GM12873 (cell line): ENCODE results near the gene PTGDR2.

Source experiments
- TF ChIP-seq, protein P1 (sequence below): IDR thresholded peaks from 2 replicates; pipeline ENCODE4 v1.5.1; 2012; ENCODE audit warnings: low read depth, mild to moderate bottlenecking, moderate library complexity, low read length, control low read depth; ENCODE audit not compliant: insufficient read depth; ENCODE audit errors: missing control alignments

Gene PTGDR2

DNA sequence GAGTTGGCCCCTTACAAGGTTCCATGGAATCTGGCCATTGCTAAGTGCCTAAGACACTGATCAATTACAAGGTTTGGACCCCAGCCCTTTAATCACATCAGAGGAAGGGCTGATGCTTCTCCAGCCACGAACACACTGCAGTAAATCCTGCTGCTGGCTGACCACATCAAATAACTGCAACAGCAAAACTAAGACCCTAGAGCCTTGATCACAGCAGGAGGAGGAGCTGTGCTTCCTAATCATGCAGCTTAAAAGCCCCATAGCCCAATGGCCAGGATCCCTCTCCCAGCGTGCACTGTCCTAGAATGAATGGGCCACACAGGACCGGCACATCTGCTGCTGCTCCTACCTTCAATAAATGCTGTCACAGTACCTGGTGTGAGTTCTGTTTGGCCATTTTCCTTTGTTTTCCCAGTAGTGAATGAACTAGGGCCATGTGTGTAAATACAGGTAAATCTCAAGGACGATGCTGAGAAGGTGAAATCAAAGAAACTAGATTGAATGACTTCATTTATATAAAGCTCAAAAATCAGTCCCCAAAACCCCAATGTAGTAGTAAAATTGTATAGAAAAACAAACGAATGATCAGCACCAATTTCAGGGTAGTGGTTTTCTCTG lies 24.3 kb upstream of the PTGDR2 start:
- TF ChIP-seq, protein P1, sequence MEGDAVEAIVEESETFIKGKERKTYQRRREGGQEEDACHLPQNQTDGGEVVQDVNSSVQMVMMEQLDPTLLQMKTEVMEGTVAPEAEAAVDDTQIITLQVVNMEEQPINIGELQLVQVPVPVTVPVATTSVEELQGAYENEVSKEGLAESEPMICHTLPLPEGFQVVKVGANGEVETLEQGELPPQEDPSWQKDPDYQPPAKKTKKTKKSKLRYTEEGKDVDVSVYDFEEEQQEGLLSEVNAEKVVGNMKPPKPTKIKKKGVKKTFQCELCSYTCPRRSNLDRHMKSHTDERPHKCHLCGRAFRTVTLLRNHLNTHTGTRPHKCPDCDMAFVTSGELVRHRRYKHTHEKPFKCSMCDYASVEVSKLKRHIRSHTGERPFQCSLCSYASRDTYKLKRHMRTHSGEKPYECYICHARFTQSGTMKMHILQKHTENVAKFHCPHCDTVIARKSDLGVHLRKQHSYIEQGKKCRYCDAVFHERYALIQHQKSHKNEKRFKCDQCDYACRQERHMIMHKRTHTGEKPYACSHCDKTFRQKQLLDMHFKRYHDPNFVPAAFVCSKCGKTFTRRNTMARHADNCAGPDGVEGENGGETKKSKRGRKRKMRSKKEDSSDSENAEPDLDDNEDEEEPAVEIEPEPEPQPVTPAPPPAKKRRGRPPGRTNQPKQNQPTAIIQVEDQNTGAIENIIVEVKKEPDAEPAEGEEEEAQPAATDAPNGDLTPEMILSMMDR, result no peak

DNA sequence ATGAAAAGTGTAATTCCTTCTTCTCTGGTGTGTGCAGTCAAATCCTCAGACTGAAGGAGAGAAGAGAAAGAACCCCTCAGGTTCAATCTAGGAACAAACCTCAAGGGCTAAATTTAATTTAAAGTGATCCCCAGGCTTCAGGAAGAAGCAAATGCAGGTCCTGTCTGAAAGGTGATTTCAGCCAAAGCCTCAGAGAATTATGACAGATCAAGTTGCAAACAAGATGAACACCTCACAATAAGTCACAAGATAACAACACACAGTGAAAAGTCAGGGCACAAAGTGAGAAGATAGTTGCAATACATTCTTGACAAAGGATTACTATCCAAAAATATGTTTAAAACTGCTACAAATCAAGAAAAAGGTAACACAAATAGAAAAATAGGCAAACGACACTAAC lies 23.4 kb upstream of the PTGDR2 start:
- TF ChIP-seq, protein P1, result no peak

DNA sequence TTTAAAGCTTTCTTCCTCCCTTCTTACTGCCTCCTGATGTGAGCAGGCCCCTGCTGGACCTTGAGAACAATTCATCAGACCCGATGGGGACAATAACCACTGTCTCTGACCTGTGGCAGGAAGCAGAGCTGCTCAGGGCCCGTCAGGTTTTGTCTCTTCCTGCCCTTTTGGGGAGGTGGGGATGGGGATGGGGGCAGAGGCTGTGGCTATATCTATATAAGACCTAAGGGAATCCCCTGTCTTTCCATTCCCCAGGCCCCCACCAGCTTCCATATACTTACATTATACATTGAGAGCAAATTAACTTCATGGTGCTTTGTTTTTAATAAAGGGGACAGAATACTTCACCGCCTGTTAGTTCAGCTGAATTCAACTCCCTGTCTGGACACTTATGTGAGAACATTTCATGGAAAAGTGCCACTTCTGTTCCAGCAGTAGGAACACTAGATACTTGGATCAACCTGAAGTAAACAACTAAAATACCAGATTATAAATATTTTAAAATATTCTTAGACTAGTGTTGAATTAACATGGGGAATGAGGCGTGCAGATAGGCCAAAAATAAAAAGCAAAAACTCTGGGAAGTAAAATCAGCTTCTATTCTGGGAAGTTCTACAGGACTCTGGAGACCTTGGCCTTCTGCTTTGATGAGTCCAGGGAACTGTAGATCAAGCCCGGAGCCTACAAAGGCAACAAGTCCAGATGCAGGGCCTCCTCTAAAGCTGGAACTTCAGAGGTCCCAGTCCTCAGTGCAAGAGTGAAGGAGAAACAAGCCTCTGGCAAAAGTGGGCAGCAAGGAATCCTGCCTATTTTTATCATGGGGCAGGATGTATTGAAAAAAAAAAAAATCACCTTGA lies 22.7 kb upstream of the PTGDR2 start:
- TF ChIP-seq, protein P1, result no peak

- TF ChIP-seq, protein P1, result no peak
These were observed 20.4 kb upstream of the PTGDR2 start for GRCh38 chr11:60876168-60876485.

GRCh38 chr11:60875366-60876167 lies 19.8 kb upstream of the PTGDR2 start:
- TF ChIP-seq, protein P1, result no peak

DNA sequence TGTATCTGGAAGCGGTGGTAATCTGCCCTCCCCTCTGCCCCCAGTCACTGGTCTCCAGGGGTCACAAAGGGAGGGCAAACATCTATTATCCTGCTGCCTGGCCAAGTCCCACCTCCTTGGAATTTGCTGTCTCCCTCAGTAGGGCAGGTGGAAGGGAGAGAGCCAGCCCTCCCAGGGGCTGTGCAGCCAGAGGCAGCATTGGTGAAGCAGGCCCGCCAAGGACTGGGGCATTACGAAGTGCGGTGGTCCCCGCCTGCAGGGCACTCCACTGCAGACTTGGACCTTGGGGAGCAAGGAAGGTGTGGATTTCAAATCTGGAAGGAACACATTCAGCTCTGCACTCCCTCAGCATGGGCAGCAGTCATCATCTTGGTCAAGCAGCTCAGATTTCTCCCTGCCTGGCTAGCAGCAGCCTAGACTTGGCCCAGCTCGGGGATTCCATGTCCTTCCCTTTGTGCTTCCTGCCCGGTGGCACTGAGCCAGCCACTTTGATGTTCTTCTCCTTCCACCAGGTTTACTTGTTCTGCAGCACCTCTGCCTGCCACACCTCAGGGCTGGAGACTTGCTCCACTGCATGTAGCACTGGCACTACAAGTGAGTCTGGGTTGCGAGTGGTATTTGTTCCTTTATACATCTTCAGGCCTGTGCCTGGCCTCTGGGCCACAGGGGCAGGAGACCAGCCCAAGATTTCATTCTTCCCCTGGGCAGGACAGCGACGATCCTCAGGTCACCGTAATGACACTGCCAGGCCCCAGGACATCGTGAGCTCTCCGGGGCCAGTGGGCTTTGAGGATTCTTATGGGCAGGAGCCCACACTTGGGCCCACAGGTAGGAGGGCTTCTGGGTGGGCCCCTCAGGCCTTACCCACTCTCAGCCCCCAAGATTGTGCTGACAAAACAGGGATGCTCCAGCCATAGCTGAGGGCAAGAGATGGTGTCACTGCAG lies 18.9 kb upstream of the PTGDR2 start:
- TF ChIP-seq, protein P1, result no peak
